ENCODE data around the gene LRRC59. TPM values are rescaled to one million over a fixed set of nuclear protein-coding genes. Genes with fewer than 3 reads are reported as not detected.

LRRC59 gene
- total and polyA plus RNA-seq, 2 of the 13 experiments (the other 11 are each of a cell fraction or from before 2014, with no cell fraction given): 87.3 to 222 TPM

- TF ChIP-seq, protein P1, sequence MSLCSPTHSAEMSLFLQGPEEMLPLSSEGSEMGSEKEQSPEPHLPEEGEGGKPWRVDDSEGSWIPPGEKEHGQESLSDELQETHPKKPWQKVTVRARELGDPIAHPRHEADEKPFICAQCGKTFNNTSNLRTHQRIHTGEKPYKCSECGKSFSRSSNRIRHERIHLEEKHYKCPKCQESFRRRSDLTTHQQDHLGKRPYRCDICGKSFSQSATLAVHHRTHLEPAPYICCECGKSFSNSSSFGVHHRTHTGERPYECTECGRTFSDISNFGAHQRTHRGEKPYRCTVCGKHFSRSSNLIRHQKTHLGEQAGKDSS (CRISPR knock-in tag; IDR thresholded peaks at IDR 0.05; ENCODE audit: borderline replicate concordance, low read depth): peak; percentile 96
- peak; percentile 97 for TF ChIP-seq ZNF251 (CRISPR knock-in tag; IDR thresholded peaks at IDR 0.05)
- TF ChIP-seq ZNF20 (CRISPR knock-in tag; IDR thresholded peaks at IDR 0.05): peak; percentile 25; the same call in 1 of the 2 replicates
- no peak for TF ChIP-seq IKZF1 (IDR thresholded peaks at IDR 0.05)
- peak; percentile 92 for TF ChIP-seq HIC2 (CRISPR knock-in tag; IDR thresholded peaks at IDR 0.05; ENCODE audit: low read depth)
- no peak; the same call in 1 of the 2 replicates for TF ChIP-seq NFIC (IDR thresholded peaks at IDR 0.05; ENCODE audit: low read length)
- peak; percentile 100 for TF ChIP-seq KAT7 (CRISPR knock-in tag; IDR thresholded peaks at IDR 0.05; ENCODE audit: borderline replicate concordance)
- TF ChIP-seq MBNL3 (CRISPR knock-in tag; conservative IDR thresholded peaks at IDR 0.05): no peak
- no peak for TF ChIP-seq CEBPZ (IDR thresholded peaks at IDR 0.05; ENCODE audit: low read length)
- peak; percentile 98 for TF ChIP-seq PHF20 (CRISPR knock-in tag; IDR thresholded peaks at IDR 0.05)
- TF ChIP-seq ZNF136 (CRISPR knock-in tag; IDR thresholded peaks at IDR 0.05; ENCODE audit: low read depth): peak; percentile 94; the same call in 1 of the 2 replicates
- peak; percentile 78 for TF ChIP-seq KDM1A (CRISPR knock-in tag; IDR thresholded peaks at IDR 0.05)
- TF ChIP-seq, protein P2, sequence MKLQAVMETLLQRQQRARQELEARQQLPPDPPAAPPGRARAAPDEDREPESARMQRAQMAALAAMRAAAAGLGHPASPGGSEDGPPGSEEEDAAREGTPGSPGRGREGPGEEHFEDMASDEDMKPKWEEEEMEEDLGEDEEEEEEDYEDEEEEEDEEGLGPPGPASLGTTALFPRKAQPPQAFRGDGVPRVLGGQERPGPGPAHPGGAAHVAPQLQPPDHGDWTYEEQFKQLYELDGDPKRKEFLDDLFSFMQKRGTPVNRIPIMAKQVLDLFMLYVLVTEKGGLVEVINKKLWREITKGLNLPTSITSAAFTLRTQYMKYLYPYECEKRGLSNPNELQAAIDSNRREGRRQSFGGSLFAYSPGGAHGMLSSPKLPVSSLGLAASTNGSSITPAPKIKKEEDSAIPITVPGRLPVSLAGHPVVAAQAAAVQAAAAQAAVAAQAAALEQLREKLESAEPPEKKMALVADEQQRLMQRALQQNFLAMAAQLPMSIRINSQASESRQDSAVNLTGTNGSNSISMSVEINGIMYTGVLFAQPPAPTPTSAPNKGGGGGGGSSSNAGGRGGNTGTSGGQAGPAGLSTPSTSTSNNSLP (IDR thresholded peaks at IDR 0.05; ENCODE audit: low read depth, low read length): peak; percentile 30; the same call in 1 of the 2 replicates
- peak; percentile 100 for TF ChIP-seq KMT2A (CRISPR knock-in tag; IDR thresholded peaks at IDR 0.05)
- TF ChIP-seq EP300 (IDR thresholded peaks at IDR 0.05; ENCODE audit: low read depth in 2 of 2, low read length in 2 of 2): peak; percentile 56 to 73; a peak in 3 of 4 replicates
- peak; percentile 70 for TF ChIP-seq EP300 (CRISPR knock-in tag; IDR thresholded peaks at IDR 0.05; ENCODE audit: borderline replicate concordance)
- peak; percentile 95; the same call in 1 of the 2 replicates for TF ChIP-seq ZBTB20 (CRISPR knock-in tag; IDR thresholded peaks at IDR 0.05; ENCODE audit: borderline replicate concordance, low read depth)
- TF ChIP-seq HMG20B (CRISPR knock-in tag; conservative IDR thresholded peaks at IDR 0.05): peak; percentile 74; the same call in 1 of the 2 replicates
- TF ChIP-seq, protein P3, sequence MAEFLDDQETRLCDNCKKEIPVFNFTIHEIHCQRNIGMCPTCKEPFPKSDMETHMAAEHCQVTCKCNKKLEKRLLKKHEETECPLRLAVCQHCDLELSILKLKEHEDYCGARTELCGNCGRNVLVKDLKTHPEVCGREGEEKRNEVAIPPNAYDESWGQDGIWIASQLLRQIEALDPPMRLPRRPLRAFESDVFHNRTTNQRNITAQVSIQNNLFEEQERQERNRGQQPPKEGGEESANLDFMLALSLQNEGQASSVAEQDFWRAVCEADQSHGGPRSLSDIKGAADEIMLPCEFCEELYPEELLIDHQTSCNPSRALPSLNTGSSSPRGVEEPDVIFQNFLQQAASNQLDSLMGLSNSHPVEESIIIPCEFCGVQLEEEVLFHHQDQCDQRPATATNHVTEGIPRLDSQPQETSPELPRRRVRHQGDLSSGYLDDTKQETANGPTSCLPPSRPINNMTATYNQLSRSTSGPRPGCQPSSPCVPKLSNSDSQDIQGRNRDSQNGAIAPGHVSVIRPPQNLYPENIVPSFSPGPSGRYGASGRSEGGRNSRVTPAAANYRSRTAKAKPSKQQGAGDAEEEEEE (CRISPR knock-in tag; IDR thresholded peaks at IDR 0.05; ENCODE audit: borderline replicate concordance): no peak
These were observed at the start of gene LRRC59 (continued) for GRCh38 chr17:50397111-50397918.

All from HepG2 (cell line).